Measurements from ENCODE around the gene C6orf132.

DNA sequence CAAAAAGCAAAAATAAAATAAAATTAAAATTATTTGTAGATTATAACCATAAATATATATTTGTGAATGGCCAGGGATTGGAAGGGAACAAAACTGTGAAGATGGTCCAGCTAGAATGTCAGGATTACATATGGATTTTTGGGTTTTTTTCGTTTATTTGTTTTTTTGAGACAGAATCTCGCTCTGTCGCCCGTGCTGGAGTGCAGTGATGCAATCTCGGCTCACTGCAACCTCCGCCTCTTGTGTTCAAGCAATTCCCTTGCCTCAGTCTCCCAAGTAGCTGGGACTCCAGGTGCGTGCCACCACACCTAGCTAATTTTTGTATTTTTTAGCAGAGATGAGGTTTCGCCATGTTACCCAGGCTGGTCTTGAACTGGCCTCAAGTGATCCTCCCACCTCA lies 7.8 kb upstream of the C6orf132 start:
- TF ChIP-seq POLR2A (IDR thresholded peaks at IDR 0.05), result no peak
- TF ChIP-seq POLR2AphosphoS5 (IDR thresholded peaks at IDR 0.05), result no peak
- TF ChIP-seq, protein P1, sequence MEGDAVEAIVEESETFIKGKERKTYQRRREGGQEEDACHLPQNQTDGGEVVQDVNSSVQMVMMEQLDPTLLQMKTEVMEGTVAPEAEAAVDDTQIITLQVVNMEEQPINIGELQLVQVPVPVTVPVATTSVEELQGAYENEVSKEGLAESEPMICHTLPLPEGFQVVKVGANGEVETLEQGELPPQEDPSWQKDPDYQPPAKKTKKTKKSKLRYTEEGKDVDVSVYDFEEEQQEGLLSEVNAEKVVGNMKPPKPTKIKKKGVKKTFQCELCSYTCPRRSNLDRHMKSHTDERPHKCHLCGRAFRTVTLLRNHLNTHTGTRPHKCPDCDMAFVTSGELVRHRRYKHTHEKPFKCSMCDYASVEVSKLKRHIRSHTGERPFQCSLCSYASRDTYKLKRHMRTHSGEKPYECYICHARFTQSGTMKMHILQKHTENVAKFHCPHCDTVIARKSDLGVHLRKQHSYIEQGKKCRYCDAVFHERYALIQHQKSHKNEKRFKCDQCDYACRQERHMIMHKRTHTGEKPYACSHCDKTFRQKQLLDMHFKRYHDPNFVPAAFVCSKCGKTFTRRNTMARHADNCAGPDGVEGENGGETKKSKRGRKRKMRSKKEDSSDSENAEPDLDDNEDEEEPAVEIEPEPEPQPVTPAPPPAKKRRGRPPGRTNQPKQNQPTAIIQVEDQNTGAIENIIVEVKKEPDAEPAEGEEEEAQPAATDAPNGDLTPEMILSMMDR (IDR thresholded peaks at IDR 0.05), result no peak
- TF ChIP-seq EP300 (IDR thresholded peaks at IDR 0.05; ENCODE audit: low read depth), result no peak
